Sigmoid colon (tissue), 7 donors: ENCODE measurements around the gene ZNF746. TPM values are rescaled to one million over a fixed set of nuclear protein-coding genes. Genes with fewer than 3 reads are reported as not detected.

Experiments
- DNase-seq: peaks from one replicate; pipeline ENCODE4 v3.0.0-alpha.2; 2019
- H3K27ac ChIP-seq, 4 donors: fragments of 200-600 bp; sonication (generic); one replicate each; pipeline ENCODE4 v1.5.1; 2016 to 2019; ENCODE audit warnings: mild to moderate bottlenecking in 1 of 4
- H3K27me3 ChIP-seq, 3 donors: fragments of 200-600 bp; sonication (generic); one replicate each; pipeline ENCODE4 v1.5.1; 2019; ENCODE audit warnings: mild to moderate bottlenecking in 1 of 3
- H3K36me3 ChIP-seq, 4 donors: fragments of 200-600 bp; sonication (generic); one replicate each; pipeline ENCODE4 v1.5.1; 2016 to 2019
- H3K4me1 ChIP-seq, 4 donors: fragments of 200-600 bp; sonication (generic); one replicate each; pipeline ENCODE4 v1.5.1; 2017 to 2019
- H3K4me3 ChIP-seq, 4 donors: fragments of 200-600 bp; sonication (generic); one replicate each; pipeline ENCODE4 v1.5.1; 2017 to 2019; ENCODE audit warnings: mild to moderate bottlenecking in 2 of 4, moderate library complexity in 1 of 4
- H3K9me3 ChIP-seq, 4 donors: fragments of 200-600 bp in 3 of 4; sonication (generic) in 3 of 4; one replicate each; pipeline versions ENCODE4 v1.5.1 to v1.6.1; 2013 to 2019
- EP300 ChIP-seq, 4 donors: sonication (generic); formaldehyde crosslinking; IDR thresholded peaks; one replicate each; pipeline ENCODE4 v1.6.1; 2017; ENCODE audit warnings: antibody characterized with exemption in 4 of 4
- POLR2A ChIP-seq, 2 donors: fragments of 450-650 bp; IDR thresholded peaks; one replicate each; pipeline ENCODE4 v1.6.1; 2016; ENCODE audit warnings: antibody characterized with exemption in 2 of 2, mild to moderate bottlenecking in 2 of 2, moderate library complexity in 2 of 2
- POLR2AphosphoS5 ChIP-seq, 4 donors: sonication (generic); formaldehyde crosslinking; IDR thresholded peaks; one replicate each; pipeline ENCODE4 v1.6.1; 2017; ENCODE audit warnings: antibody characterized with exemption in 4 of 4
- WGBS, 2 donors: extraction: QIAGEN DNeasy Blood & Tissue Kit; methylation state at CpG; one replicate each; pipeline ENCODE4 v1.1.7; 2013; 5-methylcytosine and 5-hydroxymethylcytosine counted together
- intact Hi-C: fragments of 100-400 bp; cut with DNase I; formaldehyde crosslinking; loops from one replicate; pipeline ENCODE4 v1.15.1; 2023
- polyA plus RNA-seq, 3 donors: library from polyadenylated mRNA; stranded (reverse); fragments of 200-250 nt; gene quantifications; one replicate each; pipeline ENCODE4 v1.2.3, GENCODE V29; 2013
- total RNA-seq, 4 donors: library from RNA; depleted of rRNA; stranded (reverse); fragments of >200 nt; gene quantifications; one replicate each; pipeline ENCODE4 v1.1.0, GENCODE V29; 2016
- TF ChIP-seq, protein P1 (sequence below), 4 experiments: fragments of 450-650 bp in 3 of 4; fragments of 200-600 bp in 1 of 4; IDR thresholded peaks; one replicate each; pipeline ENCODE4 v1.5.1; 2016 to 2019; ENCODE audit warnings: antibody characterized with exemption in 4 of 4, mild to moderate bottlenecking in 3 of 4, moderate library complexity in 2 of 4
- donor health status: healthy with polysubstance abuse.
- donor health status: Bipolar disorder and iron deficiency.
- donor health status: healthy.

The ZNF746 gene
- total and polyA plus RNA-seq, 7 donors = 4.2 to 18.9 (median 16.4) TPM

DNA sequence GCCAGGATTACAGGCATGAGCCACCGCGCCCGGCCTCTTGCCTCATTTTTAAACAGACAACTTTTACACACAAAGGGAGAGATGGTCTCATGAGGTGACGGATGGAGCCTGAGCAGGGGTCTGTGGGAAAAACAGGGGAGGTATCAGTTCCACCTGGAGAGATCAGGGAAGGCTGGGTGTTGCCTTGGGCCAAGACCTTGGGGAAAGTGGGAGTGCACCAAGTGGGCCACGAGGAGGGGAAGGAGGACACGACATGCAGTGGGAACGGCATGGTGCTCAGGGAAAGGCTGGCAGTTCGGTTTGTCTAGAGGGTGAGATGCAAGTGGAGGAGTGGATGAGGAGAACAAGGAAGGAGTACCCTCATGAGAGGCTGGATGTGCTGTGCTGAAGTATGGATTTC is 27.8 kb downstream of the ZNF746 start:
- Histone ChIP-seq H3K9me3 (no peaks in the 10 kb centered on the region), H3K36me3 (peaks cover 18 to 38% (median 22%) of the 10 kb centered on the region in 4 donors), H3K4me1 (no peaks in the 10 kb centered on the region), H3K27me3 (no peaks in the 10 kb centered on the region), H3K27ac (no peak overlapping the region), H3K4me3 (no peak overlapping the region)
- TF ChIP-seq, protein P1, sequence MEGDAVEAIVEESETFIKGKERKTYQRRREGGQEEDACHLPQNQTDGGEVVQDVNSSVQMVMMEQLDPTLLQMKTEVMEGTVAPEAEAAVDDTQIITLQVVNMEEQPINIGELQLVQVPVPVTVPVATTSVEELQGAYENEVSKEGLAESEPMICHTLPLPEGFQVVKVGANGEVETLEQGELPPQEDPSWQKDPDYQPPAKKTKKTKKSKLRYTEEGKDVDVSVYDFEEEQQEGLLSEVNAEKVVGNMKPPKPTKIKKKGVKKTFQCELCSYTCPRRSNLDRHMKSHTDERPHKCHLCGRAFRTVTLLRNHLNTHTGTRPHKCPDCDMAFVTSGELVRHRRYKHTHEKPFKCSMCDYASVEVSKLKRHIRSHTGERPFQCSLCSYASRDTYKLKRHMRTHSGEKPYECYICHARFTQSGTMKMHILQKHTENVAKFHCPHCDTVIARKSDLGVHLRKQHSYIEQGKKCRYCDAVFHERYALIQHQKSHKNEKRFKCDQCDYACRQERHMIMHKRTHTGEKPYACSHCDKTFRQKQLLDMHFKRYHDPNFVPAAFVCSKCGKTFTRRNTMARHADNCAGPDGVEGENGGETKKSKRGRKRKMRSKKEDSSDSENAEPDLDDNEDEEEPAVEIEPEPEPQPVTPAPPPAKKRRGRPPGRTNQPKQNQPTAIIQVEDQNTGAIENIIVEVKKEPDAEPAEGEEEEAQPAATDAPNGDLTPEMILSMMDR (IDR thresholded peaks at IDR 0.05) = no peak
- no peak for TF ChIP-seq POLR2AphosphoS5 (IDR thresholded peaks at IDR 0.05)
- TF ChIP-seq EP300 (IDR thresholded peaks at IDR 0.05) = no peak
- TF ChIP-seq POLR2A (IDR thresholded peaks at IDR 0.05) = no peak
- 94% methylated on average over 8 of the region's 8 CpGs for WGBS, 2 donors
- peak; percentile 46 for DNase-seq
- intact Hi-C loops = loop anchor here (1.0 kb wide), 1 partner anchor 14 kb away; no protein-coding TSS in a partner anchor

DNA sequence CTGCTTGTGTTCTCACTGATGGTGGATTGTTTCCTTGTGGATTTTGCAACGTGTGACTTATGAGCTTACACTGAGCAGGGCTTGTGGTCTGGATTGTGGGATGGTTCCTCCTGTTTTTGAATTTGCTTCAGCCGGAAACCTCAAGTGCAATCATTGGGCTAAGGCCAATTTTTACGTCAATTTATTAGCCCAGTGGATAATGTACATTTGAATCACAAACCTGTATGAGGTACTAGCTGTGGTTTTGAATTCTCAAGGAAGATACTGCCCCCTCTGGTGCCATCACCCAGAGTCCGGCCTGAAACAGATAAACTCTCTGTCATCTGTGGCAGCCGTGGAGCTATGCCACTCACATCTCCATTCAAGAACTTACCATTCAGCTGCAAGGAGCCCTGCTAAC is 29.4 kb downstream of the ZNF746 start:
- WGBS, 2 donors = 68 to 86% methylated on average over 5 of the region's 5 CpGs
- Histone ChIP-seq H3K27me3 (no peaks in the 10 kb centered on the region), H3K36me3 (peaks cover 2 to 22% (median 9%) of the 10 kb centered on the region in 4 donors), H3K4me3 (no peak overlapping the region), H3K27ac (no peak overlapping the region), H3K4me1 (no peaks in the 10 kb centered on the region), H3K9me3 (no peaks in the 10 kb centered on the region)
- DNase-seq = no peak
- TF ChIP-seq, protein P1 (IDR thresholded peaks at IDR 0.05) = no peak
- TF ChIP-seq POLR2A (IDR thresholded peaks at IDR 0.05) = no peak
- TF ChIP-seq POLR2AphosphoS5 (IDR thresholded peaks at IDR 0.05) = no peak
- TF ChIP-seq EP300 (IDR thresholded peaks at IDR 0.05) = no peak
- intact Hi-C loops = no loop called here

DNA sequence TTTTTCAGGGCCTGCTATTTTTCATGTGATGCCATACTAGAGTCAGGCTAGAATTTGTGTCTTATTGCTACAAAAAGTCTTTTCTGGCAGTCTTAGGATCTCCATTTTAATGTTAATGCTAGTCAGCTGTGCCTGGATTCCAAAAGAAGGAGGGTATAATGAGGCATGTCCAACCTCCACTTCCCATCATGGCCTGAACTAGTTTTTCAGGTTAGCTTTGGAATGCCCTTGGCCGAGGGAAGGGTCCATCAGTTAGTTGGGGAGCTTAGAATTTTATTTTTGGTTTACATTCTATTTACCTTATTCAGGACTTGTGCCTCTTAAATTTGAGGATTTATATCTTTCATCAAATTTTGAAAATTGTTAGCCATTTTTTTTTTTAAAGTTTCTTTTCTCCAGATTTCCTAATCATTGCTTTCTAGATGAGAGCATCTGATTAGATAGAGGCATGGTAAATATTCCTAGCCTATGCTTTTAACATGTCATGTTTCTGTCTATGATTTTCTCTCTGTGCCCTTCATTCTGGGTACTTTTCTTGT is 30.2 kb downstream of the ZNF746 start:
- Histone ChIP-seq H3K27ac (no peak overlapping the region), H3K4me3 (no peak overlapping the region), H3K27me3 (no peaks in the 10 kb centered on the region), H3K4me1 (no peaks in the 10 kb centered on the region), H3K9me3 (no peaks in the 10 kb centered on the region), H3K36me3 (peaks cover 0 to 14% (median 2%) of the 10 kb centered on the region in 4 donors)
- TF ChIP-seq POLR2AphosphoS5 (IDR thresholded peaks at IDR 0.05) (no peak), EP300 (IDR thresholded peaks at IDR 0.05) (no peak), POLR2A (IDR thresholded peaks at IDR 0.05) (no peak)
- TF ChIP-seq, protein P1 (IDR thresholded peaks at IDR 0.05) = no peak
- DNase-seq = no peak
- intact Hi-C loops = no loop called here
- WGBS, 2 donors = 68 to 80% methylated on average over 1 of the region's 1 CpG

DNA sequence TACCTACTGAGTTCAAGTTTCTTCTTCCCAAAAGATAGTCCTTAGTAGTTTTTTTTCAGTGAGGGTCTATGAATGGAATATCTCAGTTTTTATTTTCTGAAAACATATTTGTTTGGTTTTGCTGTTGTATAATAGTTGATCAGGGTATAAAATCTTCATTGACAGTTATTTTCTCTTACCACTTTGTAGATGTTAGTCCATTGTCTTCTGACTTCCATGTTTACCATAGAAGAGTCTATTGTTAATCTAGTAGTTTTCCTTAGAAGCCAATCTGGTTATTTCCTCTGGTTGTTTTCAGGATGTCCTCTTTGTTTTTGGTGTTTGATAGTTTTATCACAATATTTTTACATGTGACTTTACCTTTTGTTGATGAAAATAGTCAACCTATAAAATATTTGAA is 31.2 kb downstream of the ZNF746 start:
- no peak for TF ChIP-seq EP300 (IDR thresholded peaks at IDR 0.05)
- TF ChIP-seq, protein P1 (IDR thresholded peaks at IDR 0.05) = no peak
- TF ChIP-seq POLR2AphosphoS5 (IDR thresholded peaks at IDR 0.05) = no peak
- TF ChIP-seq POLR2A (IDR thresholded peaks at IDR 0.05) = no peak
- H3K9me3 ChIP-seq = no peaks in the 10 kb centered on the region
- intact Hi-C loops = no loop called here

More for the DNA sequence above, 31.2 kb downstream of the ZNF746 start:
- Histone ChIP-seq H3K4me1 (peaks cover 0 to 2% (median under 1%) of the 10 kb centered on the region in 4 donors), H3K4me3 (no peak overlapping the region), H3K27me3 (no peaks in the 10 kb centered on the region), H3K27ac (no peak overlapping the region), H3K36me3 (peaks cover 0 to 5% (median 0%) of the 10 kb centered on the region in 4 donors)
- DNase-seq = no peak
